Inflammatory macrophage (primary cell): ENCODE measurements around the gene TBC1D22A.

Source experiments
- DNase-seq, 2 donors: peaks; one replicate each; pipeline ENCODE4 v3.0.0-alpha.2; 2020 to 2022

Gene TBC1D22A

DNA sequence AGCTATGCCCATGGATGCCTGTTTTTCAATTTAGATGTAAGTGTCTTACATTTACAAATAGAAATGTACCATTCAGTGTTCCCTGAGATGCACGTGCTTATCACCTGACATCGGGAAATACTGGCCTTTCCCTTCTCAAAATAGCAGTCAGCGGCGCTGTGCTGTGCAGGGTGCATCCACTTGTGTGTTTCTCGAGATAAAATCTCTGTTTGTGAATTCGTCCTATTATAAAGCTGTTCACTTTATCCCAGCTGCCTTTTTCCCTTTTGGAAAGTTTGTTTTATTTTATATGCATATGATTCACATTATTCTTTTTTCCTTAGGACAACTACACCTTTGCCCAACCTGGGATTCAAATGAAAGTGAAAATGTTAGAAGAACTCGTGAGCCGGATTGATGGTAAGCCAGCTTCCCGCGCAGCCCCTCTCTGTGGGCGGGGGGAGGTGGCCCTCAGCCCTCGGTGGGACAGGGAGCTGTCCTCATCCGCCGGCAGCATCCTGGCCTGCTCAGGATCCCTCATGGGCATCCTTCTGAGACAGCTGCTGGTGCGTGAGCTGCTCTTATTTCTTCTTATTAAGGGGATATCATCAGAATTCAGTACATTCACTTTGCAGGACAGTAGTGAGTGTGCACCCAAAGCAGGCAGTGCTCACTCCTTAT is 235.0 kb downstream of the TBC1D22A start:
- DNase-seq, result no peak

DNA sequence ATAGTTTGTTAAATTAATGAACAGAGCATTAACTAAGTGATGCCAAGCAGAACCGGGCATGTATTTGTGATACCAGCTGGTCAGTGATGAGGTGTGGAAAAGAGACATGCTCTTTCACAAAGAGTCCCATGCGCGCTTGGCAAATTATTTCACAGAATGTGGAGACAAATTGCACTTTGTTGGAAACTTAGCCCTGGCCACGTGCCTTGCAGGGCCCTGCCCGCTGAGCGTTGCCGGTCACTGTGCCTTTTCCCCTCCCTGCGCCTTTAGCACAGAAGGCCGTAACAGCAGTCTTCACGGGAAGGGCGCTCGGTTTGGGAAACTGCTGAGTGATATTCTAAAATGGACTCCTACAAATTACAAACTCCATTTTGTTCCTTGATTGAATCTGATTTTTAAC is 235.9 kb downstream of the TBC1D22A start:
- DNase-seq, result no peak

DNA sequence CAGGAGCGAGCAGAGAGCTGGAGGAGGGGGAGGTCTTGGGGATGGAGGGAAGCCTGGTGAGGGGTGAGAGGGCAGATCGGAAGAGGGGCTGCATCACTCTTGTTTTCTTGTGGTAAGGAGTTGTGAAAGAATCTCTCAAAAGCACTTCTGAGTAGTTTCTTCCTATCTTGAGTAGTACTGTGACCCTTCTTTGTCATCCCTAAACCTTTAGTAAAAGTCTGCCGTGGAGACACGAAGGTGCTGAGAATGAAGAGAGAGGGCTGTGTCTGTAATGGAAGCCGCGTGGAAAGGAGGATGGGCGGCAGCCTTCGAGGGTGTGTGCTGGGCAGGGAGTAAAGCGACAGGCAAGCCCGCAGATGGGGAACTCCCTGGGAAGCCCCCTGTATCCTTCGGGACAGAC is 237.8 kb downstream of the TBC1D22A start:
- no peak for DNase-seq

DNA sequence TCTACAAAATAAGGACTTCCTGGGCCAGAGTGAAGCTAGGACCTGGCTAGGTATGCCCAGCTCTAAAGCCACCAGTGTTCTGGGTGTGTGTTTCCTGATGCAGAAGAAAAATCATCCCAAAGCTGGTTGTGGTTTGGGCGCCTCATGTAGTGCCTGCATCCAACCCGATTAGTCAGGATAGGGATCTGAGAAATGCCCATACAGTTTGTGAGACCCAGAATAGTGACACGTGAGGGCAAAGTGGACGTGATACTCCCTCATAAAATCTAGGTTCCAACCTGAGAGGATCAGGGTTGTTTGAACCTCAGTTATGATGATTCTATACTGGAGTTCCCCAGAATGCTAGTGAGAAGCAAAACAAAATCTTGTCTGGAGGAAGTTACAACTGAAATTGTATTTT is 238.4 kb downstream of the TBC1D22A start:
- DNase-seq, result no peak

DNA sequence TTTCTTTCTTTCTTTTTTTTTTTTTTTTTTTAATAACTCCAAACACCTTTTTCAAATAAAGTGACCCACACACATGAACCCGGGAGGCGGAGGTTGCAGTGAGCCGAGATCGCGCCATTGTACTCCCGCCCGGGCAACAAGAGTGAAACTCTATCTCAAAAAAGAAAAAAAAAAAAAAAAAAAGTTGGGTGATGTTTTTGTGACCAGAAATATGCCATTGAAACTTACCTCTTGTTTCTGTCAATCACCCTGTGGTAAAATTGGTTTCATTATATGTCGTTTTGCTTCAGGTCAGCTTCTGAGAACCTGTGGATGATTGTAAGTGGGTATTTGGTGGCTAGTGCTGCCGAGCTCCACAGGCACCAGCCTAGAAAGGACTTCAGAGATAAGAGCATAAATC is 238.8 kb downstream of the TBC1D22A start:
- DNase-seq, result no peak

DNA sequence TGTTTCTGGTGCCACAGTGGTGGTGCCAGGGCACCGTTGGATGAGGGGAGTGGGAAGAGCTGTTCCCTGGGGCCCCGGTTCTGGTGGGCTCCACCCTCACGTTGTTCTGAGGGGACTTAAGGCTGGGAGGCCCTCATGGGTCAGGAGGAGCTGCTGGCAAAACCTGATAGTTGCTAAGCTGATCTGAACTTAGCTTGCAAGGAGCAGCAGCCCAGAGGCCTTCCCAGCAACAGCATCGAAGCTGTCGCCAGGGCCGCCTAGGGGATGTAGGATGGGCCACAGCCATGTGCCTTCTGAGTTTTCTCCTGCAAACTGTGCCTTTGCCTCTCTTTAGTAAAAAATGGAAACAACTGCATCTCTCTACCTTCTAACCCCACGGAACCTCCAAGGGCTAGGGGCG is 240.2 kb downstream of the TBC1D22A start:
- DNase-seq, result no peak

DNA sequence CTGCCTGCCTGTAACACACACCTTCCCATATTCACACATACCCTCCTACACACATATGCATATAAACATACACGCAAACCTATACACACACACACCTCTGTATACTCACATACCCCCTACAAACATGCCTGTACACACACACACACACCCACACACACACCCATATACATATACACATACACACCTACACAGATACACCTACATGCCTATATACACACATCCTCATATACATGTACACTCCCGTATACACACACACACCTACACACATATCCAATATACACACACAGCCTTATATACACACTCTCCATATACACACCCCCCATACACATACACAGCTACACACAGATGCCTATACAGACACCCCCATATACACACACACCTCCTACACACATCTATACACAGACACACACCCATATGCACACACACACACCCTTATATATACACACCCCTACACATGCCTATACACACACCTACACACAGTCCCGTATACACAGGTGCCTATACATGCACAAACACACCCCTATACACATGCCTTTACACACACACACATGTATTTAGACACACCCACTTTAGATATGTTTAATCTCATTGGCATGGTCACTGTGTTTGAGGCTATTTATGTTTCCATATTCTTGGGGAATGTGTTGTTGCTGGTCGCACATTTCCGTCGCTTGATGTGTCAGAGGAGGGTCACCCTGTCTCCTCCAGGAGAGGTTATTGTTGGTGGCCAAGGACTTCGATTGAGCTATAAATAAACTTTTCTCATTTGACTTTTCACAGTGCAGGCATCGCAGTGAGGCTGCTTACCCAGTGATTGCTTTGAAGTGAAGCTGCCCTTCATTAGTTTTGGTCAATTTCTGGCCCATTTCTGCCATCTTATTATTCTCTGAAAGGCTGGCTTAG is 243.3 kb downstream of the TBC1D22A start:
- no peak for DNase-seq

DNA sequence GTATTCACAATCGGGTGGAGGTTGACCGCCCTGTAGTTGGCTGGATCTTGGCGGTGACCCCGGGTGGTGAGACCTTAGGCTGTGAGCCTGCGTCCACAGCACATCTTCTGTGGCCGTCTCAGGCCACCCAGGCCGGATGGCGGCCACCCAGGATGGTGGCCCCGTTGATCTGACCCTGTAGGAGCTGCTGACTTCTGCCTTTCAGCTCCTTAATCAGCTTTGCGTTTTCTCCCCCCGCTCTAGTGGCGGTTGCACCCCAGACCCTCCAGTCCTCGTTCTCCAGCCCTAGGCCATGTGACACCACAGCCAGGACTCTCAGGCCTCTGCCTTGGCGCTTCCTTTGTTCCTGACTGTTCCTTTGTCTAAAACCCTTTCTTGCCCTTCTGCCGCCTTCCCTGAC is 244.0 kb downstream of the TBC1D22A start:
- DNase-seq, result no peak

DNA sequence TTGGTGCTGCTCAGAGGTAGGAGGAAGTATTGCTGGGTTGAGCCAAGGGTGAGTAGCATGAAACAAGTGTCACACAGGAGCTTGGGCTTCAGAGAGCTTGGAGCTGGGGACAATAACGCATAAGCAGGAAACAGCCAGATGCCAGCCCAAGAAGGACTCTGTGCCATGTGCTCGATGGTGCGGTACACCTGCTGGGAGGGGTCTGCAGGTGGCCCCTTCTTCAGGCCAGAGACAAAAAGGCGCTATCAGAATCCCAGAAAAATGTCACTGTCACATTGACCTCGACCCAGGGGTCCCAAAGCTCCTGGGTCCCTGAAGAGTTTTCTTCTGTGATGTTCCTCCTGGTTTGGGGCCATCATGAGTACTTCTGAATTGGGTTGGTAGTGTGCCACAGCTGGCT is 244.4 kb downstream of the TBC1D22A start:
- no peak for DNase-seq

DNA sequence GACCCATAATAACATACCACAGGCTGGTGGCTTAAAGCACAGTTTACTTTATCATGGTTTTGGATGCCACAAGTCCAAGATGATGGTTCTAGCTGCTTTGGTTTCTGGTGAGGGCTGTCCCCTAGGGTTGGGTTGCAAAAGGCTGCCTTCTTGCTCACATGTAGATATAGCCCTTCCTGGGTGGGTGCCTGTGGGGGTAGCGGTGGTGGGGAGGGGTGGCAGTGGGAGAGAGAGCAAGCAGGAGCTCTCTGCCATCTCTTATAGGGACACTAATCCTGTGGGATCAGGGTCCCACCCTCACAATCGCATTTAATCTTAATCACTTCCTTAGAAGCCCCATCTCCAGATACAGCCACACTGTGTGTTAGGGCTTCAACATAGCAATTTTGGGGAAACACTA is 245.0 kb downstream of the TBC1D22A start:
- no peak for DNase-seq

DNA sequence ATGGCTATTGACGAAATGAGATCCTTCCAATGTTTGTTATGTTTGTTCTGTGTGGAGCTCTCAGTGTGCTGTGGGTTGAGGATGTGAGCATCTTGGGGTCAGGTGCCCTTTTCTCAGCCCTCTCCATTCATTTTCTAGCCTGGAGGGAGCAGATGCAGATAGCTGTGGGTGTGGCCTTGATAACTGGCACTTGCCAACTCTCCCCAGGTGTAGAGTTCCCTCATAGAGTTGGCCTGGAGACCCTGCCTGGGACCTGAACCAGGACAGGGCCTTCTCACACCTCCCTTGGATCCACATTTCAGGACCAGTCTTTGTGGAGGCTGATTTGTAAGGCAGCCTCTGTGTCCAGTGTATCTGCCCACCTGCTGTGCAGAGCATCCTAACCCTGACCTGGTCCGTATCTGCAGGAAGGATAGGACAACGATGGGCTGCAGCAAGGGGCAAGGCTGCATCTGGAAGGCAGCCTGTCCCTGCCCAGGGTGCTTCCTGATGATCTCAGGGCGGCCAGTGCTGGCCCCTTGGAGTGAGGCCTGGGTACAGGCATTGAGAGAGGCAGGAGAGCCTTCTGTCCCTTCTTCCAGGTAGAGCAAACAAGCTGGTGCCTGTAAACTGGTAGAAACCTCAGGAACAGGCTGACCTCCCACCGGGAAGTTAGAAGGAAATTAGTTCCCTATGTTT is 245.9 kb downstream of the TBC1D22A start:
- DNase-seq, result no peak

DNA sequence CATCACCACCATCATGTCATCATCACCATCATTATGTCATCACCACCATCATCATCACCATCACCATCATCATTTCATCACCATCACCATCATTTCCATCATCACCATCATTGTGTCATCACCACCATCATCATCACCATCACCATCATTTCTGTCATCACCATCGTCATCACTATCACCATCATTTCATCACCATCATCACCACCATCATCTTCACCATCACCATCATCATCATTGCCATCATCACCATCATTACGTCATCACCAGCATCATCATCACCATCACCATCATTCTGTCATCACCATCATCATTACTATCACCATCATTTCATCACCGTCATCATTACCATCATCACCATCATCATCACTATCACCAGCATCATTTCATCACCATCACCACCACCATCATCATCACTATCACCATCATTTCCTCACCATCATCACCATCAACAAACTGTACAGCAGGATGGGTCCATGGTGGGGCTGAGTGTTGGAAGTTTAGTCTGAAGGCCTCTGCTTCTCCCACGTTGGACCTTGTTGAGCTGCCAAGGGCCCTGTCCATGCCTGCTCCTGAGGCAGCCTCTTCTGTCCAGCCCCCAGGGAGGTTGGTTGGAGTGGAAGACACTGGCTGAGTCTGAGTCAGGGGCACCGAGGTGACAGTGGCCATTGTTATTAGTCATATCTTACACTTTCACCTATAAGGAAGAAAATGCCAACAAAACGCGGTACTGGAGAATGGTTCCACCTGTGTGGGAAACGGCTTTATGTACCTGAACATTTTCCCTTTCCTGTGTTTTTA is 247.1 kb downstream of the TBC1D22A start:
- no peak for DNase-seq

DNA sequence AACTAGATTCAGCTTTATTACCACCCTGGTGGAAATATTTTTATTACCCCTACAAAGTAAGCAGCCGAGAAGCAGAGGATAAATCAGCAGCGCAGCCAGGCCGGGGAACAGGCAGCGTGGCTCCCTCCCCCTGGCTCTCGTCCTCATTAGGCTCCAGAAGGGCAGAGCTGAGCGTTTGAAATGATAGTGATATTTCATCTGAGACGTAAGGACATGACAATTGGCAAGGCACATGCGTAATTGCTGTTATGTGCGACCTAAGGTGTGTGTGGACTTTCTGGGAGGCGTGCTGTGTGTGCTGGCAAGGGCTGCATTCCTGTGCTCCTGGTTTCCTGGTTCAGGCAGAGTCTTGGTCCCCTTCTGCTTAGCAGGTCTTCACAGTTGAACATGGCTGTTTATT is 247.8 kb downstream of the TBC1D22A start:
- no peak for DNase-seq

DNA sequence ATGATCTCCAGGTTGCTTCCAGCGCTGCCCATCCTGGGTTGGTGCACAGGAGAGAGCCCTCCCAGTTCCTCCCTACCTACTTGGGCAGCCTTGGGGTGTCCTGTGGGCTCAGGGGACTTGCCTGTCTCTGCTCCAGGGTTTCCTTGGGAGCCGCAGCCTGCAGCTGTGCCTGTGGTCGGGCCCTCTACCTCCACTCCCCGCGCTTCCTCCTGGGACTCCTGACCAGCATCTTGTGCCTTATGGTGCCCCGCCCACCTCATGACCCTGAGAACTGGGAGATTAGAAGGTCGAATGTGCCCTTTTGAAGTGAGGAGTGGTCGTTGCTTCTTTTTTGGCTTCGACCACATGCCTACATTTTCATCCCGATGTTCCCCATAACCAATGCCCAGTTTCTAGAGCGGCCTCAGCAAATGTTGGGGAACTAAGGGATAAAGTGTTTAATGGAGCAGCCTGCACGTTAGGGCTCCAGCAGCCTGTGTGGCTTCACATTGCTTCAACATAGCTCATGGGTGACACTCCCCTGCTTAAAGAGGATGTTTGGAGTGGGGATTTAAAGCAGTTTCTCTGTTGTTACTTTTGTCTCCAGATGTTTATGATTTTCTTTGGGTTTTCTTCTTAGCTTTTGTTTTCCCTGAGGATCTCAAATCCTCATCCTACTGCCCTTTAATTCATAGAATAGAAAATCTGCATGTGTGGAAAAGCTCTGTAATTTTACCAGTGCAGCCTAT is 248.8 kb downstream of the TBC1D22A start:
- no peak for DNase-seq

DNA sequence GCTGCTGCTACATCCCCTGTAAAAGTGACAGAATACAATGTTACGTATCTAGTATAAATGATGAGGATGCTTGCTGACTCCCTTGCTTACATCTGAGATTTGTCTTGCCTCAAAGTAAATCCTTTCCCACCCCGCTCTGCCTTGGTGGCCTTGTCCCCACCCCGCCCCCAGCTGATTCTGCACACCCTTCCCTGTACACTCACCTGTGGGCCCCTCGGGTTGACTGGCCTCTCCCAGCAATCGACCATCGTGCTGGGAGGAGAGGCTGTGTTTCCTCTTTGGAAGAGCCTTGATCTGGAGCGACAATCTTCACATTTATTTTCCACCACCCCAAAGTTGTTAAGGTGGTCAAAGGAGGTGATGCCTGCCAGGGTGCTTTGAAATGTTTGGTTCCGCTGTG is 249.4 kb downstream of the TBC1D22A start:
- DNase-seq, result no peak

DNA sequence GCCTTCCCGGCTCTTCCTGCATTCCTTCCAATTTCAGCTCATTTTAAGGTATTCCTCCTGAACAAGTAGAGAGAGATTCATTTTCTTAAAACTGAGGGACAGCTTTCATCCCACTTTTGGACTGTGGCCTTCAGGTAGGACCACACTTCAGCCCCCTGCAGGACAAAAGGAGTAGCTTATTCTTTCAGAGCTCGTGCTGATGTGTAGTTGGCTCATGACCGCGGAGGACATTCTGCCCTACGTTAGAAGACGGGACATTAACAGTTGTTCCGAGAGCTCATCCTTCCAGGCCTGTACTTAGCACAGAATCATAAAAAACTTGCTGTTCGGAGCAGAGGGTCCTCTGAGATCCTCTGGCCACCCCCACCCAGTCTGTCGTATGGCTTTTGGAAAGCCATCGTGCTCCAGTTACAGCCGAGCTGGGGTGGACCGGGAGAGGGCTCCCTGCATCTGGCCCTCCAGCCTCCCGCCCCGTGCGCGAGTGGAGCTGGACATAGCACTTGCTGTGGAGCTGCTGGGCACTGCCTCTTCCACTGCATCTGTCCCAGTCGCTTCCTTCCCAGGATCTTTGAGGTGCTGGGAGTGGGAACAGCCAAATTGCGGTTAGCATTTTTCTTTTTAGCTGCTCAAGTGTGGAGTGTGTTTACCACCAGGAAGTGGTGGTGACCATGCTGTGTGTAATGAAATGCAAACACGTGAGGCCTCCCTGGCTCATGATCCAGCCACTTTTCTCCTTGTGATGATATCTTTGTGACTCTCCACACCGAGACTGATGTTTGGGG is 250.3 kb downstream of the TBC1D22A start:
- DNase-seq, result no peak

DNA sequence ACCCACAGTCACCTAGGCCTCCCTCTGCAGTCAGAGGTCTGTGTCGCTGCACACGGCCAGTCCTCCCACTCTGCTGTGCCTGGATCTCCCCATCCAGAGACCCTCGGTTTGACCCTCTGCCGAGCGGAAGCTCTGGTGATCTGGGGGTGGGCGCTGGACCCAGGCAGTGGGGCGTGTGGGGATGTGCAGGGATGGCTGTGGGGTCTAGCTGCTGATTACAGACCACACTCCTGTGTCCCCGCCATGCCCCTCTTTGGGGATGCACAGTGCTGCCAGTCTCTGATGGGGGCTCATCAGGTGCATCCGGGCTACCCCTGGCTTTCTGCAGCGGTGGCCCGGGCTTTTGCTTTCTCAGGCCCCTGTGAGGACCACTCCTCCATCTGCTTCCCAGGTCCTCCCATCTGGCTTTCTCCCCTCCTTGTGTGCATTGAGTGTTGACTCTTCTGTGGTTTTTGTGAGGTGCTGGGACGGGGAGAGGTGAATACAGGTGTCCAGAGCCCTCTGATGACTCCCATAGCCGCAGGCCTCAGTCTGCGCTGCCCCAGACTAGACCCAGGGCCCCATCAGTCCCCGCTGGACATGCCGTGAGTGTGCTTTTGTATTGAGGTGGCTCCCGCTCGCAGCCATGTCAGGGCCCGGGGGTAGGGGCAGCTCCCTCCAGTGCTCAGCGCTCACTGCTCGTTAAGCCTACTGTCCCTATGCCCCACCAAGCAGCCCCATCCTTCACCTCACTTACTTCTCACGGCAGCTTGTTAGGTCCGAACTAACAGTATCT is 251.6 kb downstream of the TBC1D22A start:
- DNase-seq, result no peak

DNA sequence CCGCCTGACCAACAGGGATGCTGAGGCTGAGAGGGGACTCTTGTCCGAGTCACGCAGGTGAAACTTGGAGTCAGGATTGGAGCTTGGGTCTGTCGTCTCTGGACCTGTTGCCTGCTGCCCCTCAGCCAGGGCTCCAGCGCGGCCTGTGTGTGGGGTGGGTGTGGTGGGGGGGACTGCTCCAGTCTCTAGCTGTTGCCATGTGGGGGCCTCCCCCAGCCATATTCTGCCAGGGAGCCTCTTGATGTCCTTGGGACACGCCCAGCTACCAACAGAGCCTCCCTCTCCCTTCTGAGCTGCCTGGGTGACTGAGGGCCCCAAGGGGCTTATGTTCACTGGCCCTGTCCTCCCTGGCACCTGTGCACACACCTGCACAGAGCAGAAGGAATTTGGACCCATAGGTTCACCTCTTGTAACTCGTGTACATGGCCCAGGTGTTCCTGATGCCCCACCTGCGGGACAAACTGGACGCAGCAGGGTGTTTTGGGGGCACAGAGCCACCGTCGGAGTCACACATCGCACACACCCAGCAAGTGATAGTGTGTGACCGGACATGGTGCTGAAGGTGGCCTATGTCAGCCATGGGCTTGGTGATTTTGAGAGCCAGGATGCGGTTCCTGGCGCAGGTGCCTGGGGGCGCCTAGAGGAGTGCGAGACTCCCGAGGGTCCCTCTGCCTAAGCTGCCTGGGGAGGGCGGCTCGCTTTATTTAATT is 252.3 kb downstream of the TBC1D22A start:
- DNase-seq, result no peak

DNA sequence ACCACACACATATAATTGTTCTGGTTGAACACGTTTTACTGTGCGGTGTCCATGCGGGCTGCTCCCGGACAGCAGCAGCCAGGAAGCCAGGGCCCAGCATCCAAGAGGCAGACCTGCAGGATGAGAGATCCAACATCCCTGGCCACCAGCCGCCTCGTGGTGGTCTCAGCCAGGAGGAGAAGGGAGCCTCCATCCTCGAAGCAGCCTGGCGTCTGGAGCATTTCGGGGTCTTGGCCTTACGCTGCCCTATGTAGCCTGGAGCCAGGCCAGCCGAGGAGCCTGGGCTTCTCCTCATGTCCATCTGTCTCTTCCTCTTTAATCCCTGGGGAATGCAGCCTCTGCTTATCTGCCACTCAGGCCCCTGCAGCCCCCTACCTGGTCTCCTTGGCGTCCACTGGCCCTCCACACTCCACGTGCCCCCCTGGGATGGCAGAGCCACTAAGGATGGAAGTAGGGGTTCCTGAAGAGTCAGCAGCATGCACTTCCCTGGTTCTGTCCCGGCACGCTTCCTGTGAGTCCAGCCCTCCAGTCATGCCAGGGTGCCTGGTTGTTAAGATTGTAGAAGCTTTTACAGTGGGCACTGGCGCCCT is 253.2 kb downstream of the TBC1D22A start:
- DNase-seq, result no peak
